Activated CD8-positive, alpha-beta memory T cell treated with anti-CD3 and anti-CD28 coated beads, Interleukin-2, amount 10 ng/mL, durations not matched to agents 7 days and 5 days (primary cell): ENCODE results near the gene ARMC6. TPM values are rescaled to one million over a fixed set of nuclear protein-coding genes. Genes with fewer than 3 reads are reported as not detected.

Source experiments
- ATAC-seq: fragments of 150-1000 bp; cut with Tn5 transposase; one replicate; pipeline ENCODE4 v1.10.0; 2021; ENCODE audit warnings: moderate library complexity
- CTCF ChIA-PET: fragments of 350-600 bp; sonication (Branson Sonifier 250); formaldehyde crosslinking; loops from one replicate; lab custom pipeline; 2021; ENCODE audit warnings: antibody characterized with exemption; lab: Charles Lee
- DNase-seq: peaks from one replicate; pipeline ENCODE4 v3.0.0-alpha.2; 2020
- H3K27ac Mint-ChIP-seq: one replicate; pipeline ENCODE4 v1.8.0; 2021; ENCODE audit warnings: mild to moderate bottlenecking, mixed read lengths
- H3K27me3 Mint-ChIP-seq: one replicate; pipeline ENCODE4 v1.8.0; 2021; ENCODE audit warnings: mixed read lengths
- H3K36me3 Mint-ChIP-seq: one replicate; pipeline ENCODE4 v1.8.0; 2021; ENCODE audit warnings: mild to moderate bottlenecking, mixed read lengths
- H3K4me1 Mint-ChIP-seq: one replicate; pipeline ENCODE4 v1.8.0; 2021; ENCODE audit warnings: mixed read lengths
- H3K4me3 Mint-ChIP-seq: one replicate; pipeline ENCODE4 v1.8.0; 2021; ENCODE audit warnings: mild to moderate bottlenecking, moderate library complexity, mixed read lengths
- H3K9me3 Mint-ChIP-seq: one replicate; pipeline ENCODE4 v1.8.0; 2022; ENCODE audit warnings: low read depth, mixed read lengths
- total RNA-seq, 2 experiments: library from RNA; stranded (reverse); gene quantifications; one replicate each; pipeline ENCODE4 v1.2.3, GENCODE V29; 2021

Gene ARMC6
- total RNA-seq, 2 experiments from 2014 or later = 30.8 to 39.0 TPM

DNA sequence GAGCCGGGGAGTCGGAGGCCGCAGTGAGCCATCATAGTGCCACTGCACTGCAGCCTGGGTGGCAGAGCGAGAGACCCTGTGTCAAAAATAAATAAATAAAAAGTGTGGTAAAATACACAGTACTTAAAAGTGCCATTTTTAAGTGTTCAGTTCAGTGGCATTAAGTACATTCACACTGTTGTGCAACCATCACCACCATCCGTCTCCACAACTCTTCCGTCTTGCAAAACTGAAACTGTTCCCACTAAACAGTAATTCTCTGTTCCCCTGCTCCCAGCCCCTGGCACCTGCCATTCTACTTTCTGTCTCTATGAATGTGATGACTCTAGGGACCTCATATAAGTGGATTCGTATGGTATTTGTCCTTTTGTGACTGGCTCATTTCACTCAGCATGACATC is 43.7 kb downstream of the ARMC6 start:
- CTCF ChIA-PET = interaction anchor here (0.6 kb wide), 1 partner anchor 30 kb away, joined by 4 read pairs; no protein-coding TSS in a partner anchor
- no peak for ATAC-seq

DNA sequence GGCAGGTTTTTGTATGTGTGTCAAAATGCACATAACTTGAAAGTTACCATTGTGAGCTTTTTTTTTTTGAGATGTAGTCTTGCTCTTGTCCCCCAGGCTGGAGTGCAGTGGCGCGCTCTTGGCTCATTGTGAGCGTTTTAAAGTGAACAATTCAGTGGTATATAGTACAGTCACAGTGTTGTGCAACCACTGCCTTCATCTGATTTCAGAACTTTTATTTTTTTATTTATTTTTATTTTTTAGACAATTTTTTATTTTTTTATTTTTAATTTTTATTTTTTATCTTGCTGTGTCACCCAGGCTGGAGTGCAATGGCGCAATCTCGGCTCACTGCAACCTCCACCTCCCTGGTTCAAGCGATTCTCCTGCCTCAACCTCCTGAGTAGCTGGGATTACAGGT is 45.4 kb downstream of the ARMC6 start:
- H3K36me3 Mint-ChIP-seq = peaks cover 2% of the 10 kb centered on the region
- CTCF ChIA-PET = no interaction called here
- no peak for DNase-seq
- no peaks in the 10 kb centered on the region for H3K4me1 Mint-ChIP-seq
- no peaks in the 10 kb centered on the region for H3K27me3 Mint-ChIP-seq
- H3K4me3 Mint-ChIP-seq = no peak overlapping the region
- H3K27ac Mint-ChIP-seq = no peak overlapping the region
- no peak for ATAC-seq
- H3K9me3 Mint-ChIP-seq = no peaks in the 10 kb centered on the region

More for the DNA sequence above, 43.7 kb downstream of the ARMC6 start:
- H3K36me3 Mint-ChIP-seq = peaks cover 2% of the 10 kb centered on the region
- no peak overlapping the region for H3K27ac Mint-ChIP-seq
- no peaks in the 10 kb centered on the region for H3K27me3 Mint-ChIP-seq
- no peaks in the 10 kb centered on the region for H3K9me3 Mint-ChIP-seq
- no peaks in the 10 kb centered on the region for H3K4me1 Mint-ChIP-seq
- DNase-seq = no peak
- H3K4me3 Mint-ChIP-seq = no peak overlapping the region

DNA sequence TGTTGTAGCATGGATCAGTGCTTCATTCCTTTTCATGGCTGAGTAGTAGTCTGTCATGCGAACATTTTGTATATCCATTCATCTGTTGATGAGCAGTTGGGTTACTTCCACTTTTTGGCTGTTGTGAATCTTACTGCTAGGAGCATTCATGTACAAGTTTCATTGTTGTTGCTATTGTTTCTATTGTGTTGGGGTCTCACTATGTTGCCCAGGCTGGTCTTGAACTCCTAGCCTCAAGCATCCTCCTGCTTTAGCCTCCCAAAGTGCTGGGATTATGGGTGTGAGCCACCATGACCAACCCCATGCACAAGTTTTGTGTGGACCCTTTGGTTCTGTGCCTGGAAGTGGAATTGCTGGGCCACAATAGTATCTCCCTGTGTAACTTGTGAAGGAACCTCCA is 46.2 kb downstream of the ARMC6 start:
- no peaks in the 10 kb centered on the region for H3K9me3 Mint-ChIP-seq
- ATAC-seq (no peak), DNase-seq (no peak)
- H3K4me1 Mint-ChIP-seq = no peaks in the 10 kb centered on the region
- no peak overlapping the region for H3K27ac Mint-ChIP-seq
- H3K36me3 Mint-ChIP-seq = peaks cover 2% of the 10 kb centered on the region
- H3K27me3 Mint-ChIP-seq = no peaks in the 10 kb centered on the region
- no peak overlapping the region for H3K4me3 Mint-ChIP-seq
- CTCF ChIA-PET = no interaction called here

DNA sequence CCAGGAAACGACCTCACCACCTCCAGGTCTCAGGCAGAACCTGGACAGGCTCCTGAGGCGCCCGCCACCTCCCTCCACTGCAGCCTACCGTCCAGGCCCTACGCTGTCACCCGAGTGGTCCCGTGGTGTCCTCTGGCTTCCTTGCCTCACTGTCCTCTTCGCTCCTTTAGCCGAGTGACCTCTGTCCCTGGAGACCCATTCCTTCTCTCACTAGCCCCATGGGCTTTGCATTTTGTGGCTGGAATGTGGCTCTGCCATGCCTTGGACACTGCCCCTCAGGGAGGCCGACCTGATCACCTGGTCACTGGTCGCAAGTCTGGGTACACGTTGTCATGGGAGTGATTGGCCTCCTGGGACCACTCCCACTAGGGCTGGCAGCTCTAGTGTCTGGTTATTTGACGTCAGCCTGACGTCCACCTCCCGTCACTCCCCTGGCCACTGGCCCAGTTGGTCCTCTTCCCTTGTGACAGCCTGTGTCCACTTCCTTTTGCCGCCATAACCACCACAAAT is 48.3 kb downstream of the ARMC6 start:
- Mint-ChIP-seq H3K4me3 (no peak overlapping the region), H3K9me3 (no peaks in the 10 kb centered on the region)
- DNase-seq = no peak

DNA sequence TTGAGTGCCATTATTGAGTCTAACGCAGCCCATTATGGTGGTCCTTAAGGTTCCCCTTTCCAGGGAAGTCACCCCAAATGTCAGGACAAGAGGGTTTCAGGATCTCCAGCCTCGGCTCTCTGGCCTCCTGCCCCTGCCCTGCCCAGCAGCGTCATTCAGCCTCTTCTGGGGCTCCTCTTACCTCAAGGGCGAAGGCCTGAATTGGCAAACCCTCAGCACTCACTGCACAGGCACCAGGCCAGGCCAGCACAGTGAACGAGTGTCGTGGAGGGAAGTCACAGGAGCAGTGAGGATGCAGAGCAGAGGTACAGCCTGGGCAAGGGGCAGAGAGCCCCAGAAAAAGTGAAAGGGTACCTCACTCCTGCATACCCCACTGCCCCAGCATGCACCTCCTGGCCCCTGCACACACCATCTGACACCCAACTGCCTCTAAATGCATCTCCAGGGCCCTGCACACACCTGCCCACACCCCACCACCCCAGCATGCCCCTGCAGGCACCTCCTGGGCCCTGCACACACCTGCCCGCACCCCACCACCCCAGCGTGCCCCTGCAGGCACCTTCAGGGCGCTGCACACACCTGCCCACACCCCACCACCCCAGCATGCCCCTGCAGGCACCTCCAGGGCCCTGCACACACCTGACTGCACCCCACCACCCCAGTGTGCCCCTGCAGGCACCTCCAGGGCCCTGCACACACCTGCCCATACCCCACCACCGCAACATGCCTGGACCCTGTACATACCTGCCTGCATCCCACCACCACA is 50.2 kb downstream of the ARMC6 start:
- Mint-ChIP-seq H3K27ac (no peak overlapping the region), H3K4me1 (peaks cover 10% of the 10 kb centered on the region), H3K4me3 (no peak overlapping the region), H3K36me3 (no peaks in the 10 kb centered on the region), H3K27me3 (no peaks in the 10 kb centered on the region), H3K9me3 (no peaks in the 10 kb centered on the region)
- ATAC-seq = no peak
- no peak for DNase-seq
- CTCF ChIA-PET = no interaction called here

More for the DNA sequence above, 48.3 kb downstream of the ARMC6 start:
- Mint-ChIP-seq H3K4me1 (peaks cover 7% of the 10 kb centered on the region), H3K27ac (no peak overlapping the region), H3K36me3 (peaks cover 2% of the 10 kb centered on the region), H3K27me3 (no peaks in the 10 kb centered on the region)
- CTCF ChIA-PET = interaction anchor here (0.5 to 1.6 kb wide), 2 partner anchors 33 to 34 kb away, joined by 3 to 4 read pairs; no protein-coding TSS in a partner anchor
- no peak for ATAC-seq

- no peak for DNase-seq
- CTCF ChIA-PET = interaction anchor here (1.1 kb wide), 1 partner anchor 11 kb away, joined by 3 read pairs; no protein-coding TSS in a partner anchor
- Mint-ChIP-seq H3K36me3 (no peaks in the 10 kb centered on the region), H3K4me1 (peaks cover 10% of the 10 kb centered on the region), H3K27me3 (no peaks in the 10 kb centered on the region), H3K4me3 (no peak overlapping the region), H3K27ac (no peak overlapping the region), H3K9me3 (no peaks in the 10 kb centered on the region)
- ATAC-seq = no peak
These were observed 54.3 kb downstream of the ARMC6 start for GRCh38 chr19:19087676-19088075.

DNA sequence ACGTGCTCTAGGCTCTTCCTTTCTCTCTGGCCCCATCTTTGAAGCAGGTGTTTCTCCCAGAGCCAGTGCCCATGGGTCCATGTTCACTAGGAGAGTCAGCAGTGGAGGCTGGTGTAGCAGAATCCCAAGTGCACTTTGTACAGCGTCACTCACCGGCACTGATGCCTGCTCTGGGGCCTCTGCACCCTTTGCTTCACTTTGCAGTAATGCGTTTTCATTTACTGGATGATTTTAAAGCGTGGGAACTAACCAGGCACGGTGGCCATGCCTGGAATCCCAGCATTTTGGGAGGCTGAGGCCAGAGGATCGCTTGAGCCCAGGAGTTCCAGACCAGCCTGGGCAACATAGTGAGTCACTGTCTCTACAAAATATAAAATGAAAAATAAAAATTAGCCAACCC is 61.1 kb downstream of the ARMC6 start:
- CTCF ChIA-PET = no interaction called here
- Mint-ChIP-seq H3K4me1 (no peaks in the 10 kb centered on the region), H3K4me3 (no peak overlapping the region), H3K36me3 (no peaks in the 10 kb centered on the region), H3K27me3 (no peaks in the 10 kb centered on the region), H3K9me3 (no peaks in the 10 kb centered on the region), H3K27ac (no peak overlapping the region)
- ATAC-seq (no peak), DNase-seq (no peak)

GRCh38 chr19:19095691-19096090 is 62.3 kb downstream of the ARMC6 start:
- Mint-ChIP-seq H3K4me3 (no peak overlapping the region), H3K27ac (no peak overlapping the region), H3K4me1 (no peaks in the 10 kb centered on the region), H3K27me3 (no peaks in the 10 kb centered on the region), H3K9me3 (no peaks in the 10 kb centered on the region), H3K36me3 (no peaks in the 10 kb centered on the region)
- ATAC-seq (no peak), DNase-seq (no peak)
- CTCF ChIA-PET = no interaction called here

- Mint-ChIP-seq H3K27me3 (no peaks in the 10 kb centered on the region), H3K36me3 (no peaks in the 10 kb centered on the region), H3K9me3 (no peaks in the 10 kb centered on the region), H3K27ac (no peak overlapping the region), H3K4me1 (no peaks in the 10 kb centered on the region), H3K4me3 (no peak overlapping the region)
- no peak for DNase-seq
- CTCF ChIA-PET = no interaction called here
- ATAC-seq = no peak
These were observed 63.5 kb downstream of the ARMC6 start for GRCh38 chr19:19096641-19097627.

- Mint-ChIP-seq H3K27ac (no peak overlapping the region), H3K36me3 (no peaks in the 10 kb centered on the region), H3K4me3 (no peak overlapping the region), H3K9me3 (no peaks in the 10 kb centered on the region), H3K4me1 (no peaks in the 10 kb centered on the region), H3K27me3 (no peaks in the 10 kb centered on the region)
- ATAC-seq (no peak), DNase-seq (no peak)
- CTCF ChIA-PET = interaction anchor here (1.3 kb wide), 1 partner anchor 10 kb away, joined by 3 read pairs; no protein-coding TSS in a partner anchor
These were observed 64.8 kb downstream of the ARMC6 start for GRCh38 chr19:19098084-19098702.

- DNase-seq (no peak), ATAC-seq (no peak)
- CTCF ChIA-PET = interaction anchor here (1.3 kb wide), 1 partner anchor 11 kb away, joined by 3 read pairs; no protein-coding TSS in a partner anchor
- H3K27ac Mint-ChIP-seq = no peak overlapping the region
- H3K9me3 Mint-ChIP-seq = no peaks in the 10 kb centered on the region
- no peaks in the 10 kb centered on the region for H3K36me3 Mint-ChIP-seq
- H3K27me3 Mint-ChIP-seq = no peaks in the 10 kb centered on the region
- H3K4me1 Mint-ChIP-seq = no peaks in the 10 kb centered on the region
- H3K4me3 Mint-ChIP-seq = no peak overlapping the region
These were observed 65.6 kb downstream of the ARMC6 start for GRCh38 chr19:19098703-19099632.

GRCh38 chr19:19101540-19101939 is 68.1 kb downstream of the ARMC6 start:
- CTCF ChIA-PET = no interaction called here
- ATAC-seq = no peak

More at GRCh38 chr19:19101540-19101939, 68.1 kb downstream of the ARMC6 start:
- Mint-ChIP-seq H3K4me3 (no peak overlapping the region), H3K27me3 (no peaks in the 10 kb centered on the region), H3K36me3 (no peaks in the 10 kb centered on the region), H3K27ac (no peak overlapping the region), H3K4me1 (no peaks in the 10 kb centered on the region), H3K9me3 (no peaks in the 10 kb centered on the region)
- DNase-seq = no peak
